ENCODE measurements around the gene ZFR.
"Not testable (repeated sequence)": the region's sequence is repeated elsewhere in the genome, so short reads cannot be mapped to it uniquely, and the experiment has no call there.

The ZFR gene

GRCh38 chr5:32403760-32404159, 40.8 kb downstream of the ZFR start:
- no peak for DNase-seq

- no peak for DNase-seq
Observed at GRCh38 chr5:32400401-32400800, 44.1 kb downstream of the ZFR start.

DNA sequence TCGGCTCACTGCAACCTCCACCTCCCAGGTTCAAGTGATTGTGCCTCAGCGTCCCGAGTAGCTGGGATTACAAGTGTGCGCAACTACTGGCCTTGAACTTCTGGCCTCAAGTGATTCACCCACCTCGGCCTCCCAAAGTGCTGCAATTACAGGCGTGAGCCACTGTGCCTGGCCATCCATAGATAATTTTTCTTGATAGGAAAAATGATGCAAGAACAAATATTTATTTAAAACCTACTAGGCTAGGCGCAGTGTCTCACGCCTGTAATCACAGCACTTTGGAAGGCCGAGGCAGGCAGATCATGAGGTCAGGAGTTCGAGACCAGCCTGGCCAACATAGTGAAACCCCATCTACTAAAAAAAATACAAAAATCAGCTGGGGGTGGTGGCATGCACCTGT, 45.8 kb downstream of the ZFR start:
- DNase-seq, result not testable (repeated sequence)

- DNase-seq, result no peak
Observed at GRCh38 chr5:32394981-32395380, 49.6 kb downstream of the ZFR start.

DNA sequence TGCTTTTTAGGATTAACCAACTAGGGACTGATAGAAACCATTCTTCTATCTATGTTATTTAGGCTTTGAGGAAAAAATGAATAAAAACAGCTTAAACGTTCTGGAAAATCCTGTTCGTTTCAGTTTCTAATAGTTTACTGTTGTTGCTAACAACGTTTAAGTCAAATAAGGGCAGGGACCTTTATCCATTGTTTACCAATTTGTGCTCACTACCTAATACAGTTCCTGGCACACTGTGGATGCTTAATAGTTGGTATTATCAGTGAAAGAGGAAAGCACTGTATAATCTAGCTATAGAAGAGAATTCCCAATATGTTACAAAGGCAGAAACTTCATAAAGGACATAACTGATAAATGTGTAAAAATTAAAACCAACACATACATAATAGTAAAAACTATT, 52.5 kb downstream of the ZFR start:
- DNase-seq, result no peak

GRCh38 chr5:32390819-32391591, 53.5 kb downstream of the ZFR start:
- DNase-seq, result no peak

DNA sequence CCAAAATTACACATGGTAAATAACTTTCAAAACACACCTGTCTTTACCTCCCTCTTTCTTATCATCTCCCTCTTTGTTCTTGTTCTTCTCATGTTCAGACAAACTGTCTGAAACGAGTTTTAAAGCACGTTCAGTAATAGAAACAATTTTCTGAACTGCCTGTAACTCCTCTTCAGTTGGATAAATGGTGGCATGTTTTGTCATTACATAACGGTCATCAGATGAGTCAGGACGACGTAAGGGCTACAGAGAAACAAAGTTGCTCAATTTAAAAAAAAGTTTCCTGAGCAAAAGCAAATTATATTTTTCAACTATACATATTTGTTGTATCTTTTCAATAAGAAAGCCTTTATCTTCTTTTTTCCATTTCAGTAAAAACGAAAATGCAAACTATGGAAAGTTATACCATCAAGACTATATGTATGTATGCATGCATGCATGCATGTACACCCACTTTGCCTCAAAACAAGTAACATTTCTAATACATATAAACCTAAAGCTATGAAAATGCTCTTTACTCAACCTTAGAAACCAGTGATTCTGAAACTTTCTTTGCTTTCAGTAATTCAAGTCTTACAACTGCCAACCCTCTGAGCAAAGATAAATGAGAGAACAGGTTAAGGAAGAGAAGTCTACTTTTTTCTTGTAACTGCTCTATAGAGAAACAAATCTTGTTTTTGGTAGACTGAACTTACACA, 56.0 kb downstream of the ZFR start:
- DNase-seq, result no peak

DNA sequence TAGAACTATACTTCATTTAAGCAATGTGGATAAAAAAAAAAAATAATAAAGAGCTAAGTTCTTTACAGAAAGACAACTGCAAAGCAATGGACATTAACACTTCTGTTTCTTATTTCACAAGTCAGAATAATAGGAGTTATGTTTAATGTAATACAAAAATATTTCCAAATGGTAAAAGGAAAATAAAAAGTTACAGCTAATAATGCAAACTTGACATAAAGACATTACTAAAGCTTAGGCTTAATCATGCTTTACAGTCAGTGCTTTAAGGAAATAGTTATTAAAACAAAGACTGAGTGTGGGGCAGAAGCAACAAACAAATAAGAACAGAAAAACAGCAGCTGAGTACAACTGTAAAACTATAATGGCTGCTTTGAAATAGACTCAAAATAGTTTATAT, 56.7 kb downstream of the ZFR start:
- DNase-seq, result no peak

DNA sequence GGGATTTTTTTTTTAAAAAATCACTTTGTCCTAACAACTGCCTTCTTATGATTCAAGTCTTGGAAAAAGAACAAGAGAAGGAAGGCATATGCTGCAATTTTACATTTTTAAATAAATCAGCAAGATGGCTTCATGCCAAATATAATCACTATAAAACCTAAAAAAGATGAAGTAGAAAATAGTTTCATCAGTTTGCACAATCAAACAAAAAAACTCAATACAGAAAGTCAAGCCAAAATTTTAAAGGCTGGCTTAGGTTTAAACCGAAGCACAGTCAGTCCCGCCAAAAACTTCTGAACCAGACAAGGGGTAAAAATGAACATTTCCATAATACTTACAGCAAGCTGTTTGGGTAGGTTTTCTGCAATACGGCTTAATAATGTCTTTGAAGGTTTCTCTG, 57.3 kb downstream of the ZFR start:
- DNase-seq, result no peak

GRCh38 chr5:32384621-32385020, 59.9 kb downstream of the ZFR start:
- DNase-seq, result no peak

GRCh38 chr5:32383586-32383985, 61.0 kb downstream of the ZFR start:
- DNase-seq, result no peak

GRCh38 chr5:32383065-32383464, 61.5 kb downstream of the ZFR start:
- DNase-seq, result no peak

- no peak for DNase-seq
Observed at GRCh38 chr5:32379421-32379820, 65.1 kb downstream of the ZFR start.

DNA sequence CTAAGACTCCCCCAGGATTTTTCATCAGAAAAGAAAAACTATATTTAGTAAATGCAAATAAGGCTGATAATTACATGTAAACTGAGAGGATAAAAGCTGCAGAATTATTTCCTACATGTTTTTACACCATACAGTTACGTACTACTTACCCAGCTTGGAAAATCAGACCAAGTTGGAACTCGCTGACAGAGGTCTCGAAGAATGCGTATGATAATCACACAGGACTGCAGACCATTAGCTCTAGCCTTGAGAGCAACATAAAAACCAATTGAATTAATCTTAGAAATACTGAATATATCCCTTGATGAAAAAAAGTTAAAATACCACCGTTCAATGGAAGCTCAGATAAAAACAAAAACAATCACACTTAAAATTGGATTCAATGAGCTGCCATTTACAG, 65.6 kb downstream of the ZFR start:
- DNase-seq, result no peak

DNA sequence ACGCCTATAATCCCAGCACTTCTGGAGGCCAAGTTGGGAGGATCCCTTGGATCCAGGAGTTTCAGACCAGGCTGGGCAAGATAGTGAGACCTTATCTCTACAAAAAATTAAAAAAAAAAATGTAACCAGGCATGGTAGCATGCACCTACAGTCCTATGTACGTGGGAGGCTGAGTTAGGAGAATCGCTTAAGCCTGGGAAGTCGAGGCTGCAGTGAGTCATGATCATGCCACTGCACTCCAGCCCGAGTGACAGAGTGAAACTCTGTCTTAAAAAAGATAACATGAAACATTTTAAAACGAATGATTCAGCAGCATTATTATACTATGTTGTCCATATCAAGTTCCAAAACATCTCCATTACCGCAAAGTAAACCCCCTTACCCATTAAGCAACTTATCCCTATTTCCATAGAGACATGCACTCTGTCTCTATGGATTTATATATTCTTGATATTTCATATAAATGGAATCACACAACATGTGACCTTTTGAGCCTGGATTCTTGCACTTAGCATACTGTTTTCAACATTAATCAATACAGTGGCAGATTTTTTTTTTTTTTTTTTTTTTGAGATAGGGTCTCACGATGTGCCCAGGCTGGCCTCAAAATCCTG, 74.9 kb downstream of the ZFR start:
- DNase-seq, result no peak

DNA sequence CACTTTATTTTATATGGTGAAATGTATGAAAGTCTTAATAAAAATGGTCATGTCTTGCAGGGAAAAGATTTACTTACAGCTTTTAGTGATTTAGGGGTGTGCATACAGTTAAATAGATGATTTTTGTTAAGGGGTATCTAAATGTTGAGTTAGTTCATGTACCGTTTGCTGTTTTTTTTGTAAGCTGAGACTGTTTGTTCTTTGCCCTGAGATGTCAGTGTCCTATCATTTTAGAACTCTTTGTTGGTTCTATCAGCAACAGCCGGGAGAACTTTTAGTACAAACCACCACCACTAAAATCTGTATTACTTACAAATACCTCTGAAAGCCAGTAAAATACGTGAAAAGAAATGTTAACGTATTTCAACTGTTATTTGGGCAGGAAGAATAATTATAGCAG, 75.5 kb downstream of the ZFR start:
- DNase-seq, result no peak

DNA sequence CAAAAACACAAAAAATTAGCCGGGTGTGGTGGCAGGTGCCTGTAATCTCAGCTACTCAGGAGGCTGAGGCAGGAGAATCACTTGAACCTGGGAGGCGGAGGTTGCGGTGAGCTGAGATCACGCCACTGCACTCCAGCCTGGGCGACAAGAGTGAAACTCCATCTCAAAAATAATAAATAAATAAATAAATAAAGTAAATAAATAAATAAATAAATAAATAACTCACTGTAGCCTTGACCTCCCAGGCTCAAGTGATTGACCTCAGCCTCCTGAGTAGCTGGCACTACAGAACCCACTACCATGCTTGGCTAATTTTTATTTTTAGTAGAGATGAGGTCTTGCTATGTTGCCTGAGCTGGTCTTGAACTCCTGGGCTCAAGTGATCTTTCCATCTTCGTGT, 77.3 kb downstream of the ZFR start:
- DNase-seq, result not testable (repeated sequence)

GRCh38 chr5:32365623-32366022, 78.9 kb downstream of the ZFR start:
- DNase-seq, result no peak

DNA sequence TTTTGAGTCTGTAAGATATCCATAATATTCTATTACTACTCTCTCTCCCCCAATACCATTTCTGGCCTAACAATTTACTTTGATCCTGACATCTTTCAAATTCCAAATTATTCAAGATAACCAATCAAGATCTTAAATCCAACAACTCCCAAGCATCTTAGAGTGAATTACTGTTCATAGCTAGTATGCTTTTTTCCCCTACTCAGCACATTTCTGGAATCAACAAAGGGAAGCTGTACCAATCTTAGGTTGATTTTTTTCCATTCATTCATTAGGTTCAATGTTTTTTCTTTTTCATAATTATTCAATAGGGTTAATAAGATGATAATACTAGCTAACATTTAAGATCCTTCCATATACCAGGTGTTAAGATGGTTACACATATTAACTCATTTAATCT, 81.5 kb downstream of the ZFR start:
- DNase-seq, result no peak

- DNase-seq, result no peak
Observed at GRCh38 chr5:32362527-32362926, 82.0 kb downstream of the ZFR start.

- DNase-seq, result no peak
Observed at GRCh38 chr5:32360906-32361305, 83.6 kb downstream of the ZFR start.

GRCh38 chr5:32358611-32359010, 85.9 kb downstream of the ZFR start:
- no peak for DNase-seq

- no peak for DNase-seq
Observed at GRCh38 chr5:32357658-32358057, 86.9 kb downstream of the ZFR start.

- DNase-seq, result no peak
Observed at GRCh38 chr5:32355686-32356085, 88.9 kb downstream of the ZFR start.

Data from NCI-H1105 (cell line).